Glutamatergic neuron (in vitro differentiated cells): Measurements from ENCODE around the gene TFRC. TPM values are rescaled to one million over a fixed set of nuclear protein-coding genes. Genes with fewer than 3 reads are reported as not detected.

ENCODE experiments used
- DNase-seq: peaks from one replicate; pipeline ENCODE4 v3.0.0; 2022
- H3K27ac Mint-ChIP-seq: one replicate; pipeline ENCODE4 v1.8.0; 2020; ENCODE audit warnings: mild to moderate bottlenecking, mixed read lengths, inconsistent platforms; ENCODE audit not compliant: unreplicated experiment
- H3K27me3 Mint-ChIP-seq: one replicate; pipeline ENCODE4 v1.8.0; 2020; ENCODE audit warnings: mild to moderate bottlenecking, moderate library complexity, mixed read lengths, inconsistent platforms; ENCODE audit not compliant: unreplicated experiment
- H3K36me3 Mint-ChIP-seq: one replicate; pipeline ENCODE4 v1.8.0; 2020; ENCODE audit warnings: mild to moderate bottlenecking, mixed read lengths, inconsistent platforms; ENCODE audit not compliant: unreplicated experiment
- H3K4me1 Mint-ChIP-seq: one replicate; pipeline ENCODE4 v1.8.0; 2020; ENCODE audit warnings: mild to moderate bottlenecking, low read depth, mixed read lengths, inconsistent platforms; ENCODE audit not compliant: unreplicated experiment
- H3K4me3 Mint-ChIP-seq: one replicate; pipeline ENCODE4 v1.8.0; 2020; ENCODE audit warnings: mild to moderate bottlenecking, mixed read lengths, inconsistent platforms; ENCODE audit not compliant: unreplicated experiment
- H3K9me3 Mint-ChIP-seq: one replicate; pipeline ENCODE4 v1.8.0; 2020; ENCODE audit warnings: mild to moderate bottlenecking, moderate library complexity, mixed read lengths, inconsistent platforms; ENCODE audit not compliant: unreplicated experiment
- total RNA-seq: library from RNA; stranded (reverse); fragmentation: NEBNext Ultra II Directional; extraction: Animal tissue kit (Norgen Biotek cat#: 25700); gene quantifications from one replicate; pipeline ENCODE4 v1.2.1, GENCODE V29; 2021; ENCODE audit not compliant: unreplicated experiment
- TF ChIP-seq, protein P1 (sequence below): fragments of 200-600 bp; sonication (generic); IDR thresholded peaks from one replicate; pipeline ENCODE4 v1.5.0; 2021; ENCODE audit not compliant: partially characterized antibody, unreplicated experiment

TFRC gene
- total RNA-seq, 1 donor from 2014 or later: 35.8 TPM

DNA sequence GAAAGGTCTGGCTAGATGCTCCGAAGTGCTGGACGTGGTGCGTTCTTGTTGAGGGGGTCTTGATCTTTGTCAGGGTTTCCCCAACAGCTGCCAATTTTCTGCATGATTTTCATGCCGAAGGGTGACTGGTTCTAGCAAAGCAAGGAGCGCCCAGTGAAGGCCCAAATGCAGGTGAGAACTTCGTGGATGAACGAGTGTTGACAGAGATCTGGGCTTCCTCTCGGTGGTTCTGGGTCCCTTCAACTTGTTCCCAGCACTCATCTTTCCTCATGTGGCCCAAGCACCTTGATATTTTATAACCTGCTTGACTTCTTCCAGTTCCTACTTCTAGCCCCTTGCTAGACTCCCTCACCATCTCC lies 40.8 kb upstream of the TFRC start:
- H3K4me1 Mint-ChIP-seq: no peaks in the 10 kb centered on the region
- TF ChIP-seq, protein P1, sequence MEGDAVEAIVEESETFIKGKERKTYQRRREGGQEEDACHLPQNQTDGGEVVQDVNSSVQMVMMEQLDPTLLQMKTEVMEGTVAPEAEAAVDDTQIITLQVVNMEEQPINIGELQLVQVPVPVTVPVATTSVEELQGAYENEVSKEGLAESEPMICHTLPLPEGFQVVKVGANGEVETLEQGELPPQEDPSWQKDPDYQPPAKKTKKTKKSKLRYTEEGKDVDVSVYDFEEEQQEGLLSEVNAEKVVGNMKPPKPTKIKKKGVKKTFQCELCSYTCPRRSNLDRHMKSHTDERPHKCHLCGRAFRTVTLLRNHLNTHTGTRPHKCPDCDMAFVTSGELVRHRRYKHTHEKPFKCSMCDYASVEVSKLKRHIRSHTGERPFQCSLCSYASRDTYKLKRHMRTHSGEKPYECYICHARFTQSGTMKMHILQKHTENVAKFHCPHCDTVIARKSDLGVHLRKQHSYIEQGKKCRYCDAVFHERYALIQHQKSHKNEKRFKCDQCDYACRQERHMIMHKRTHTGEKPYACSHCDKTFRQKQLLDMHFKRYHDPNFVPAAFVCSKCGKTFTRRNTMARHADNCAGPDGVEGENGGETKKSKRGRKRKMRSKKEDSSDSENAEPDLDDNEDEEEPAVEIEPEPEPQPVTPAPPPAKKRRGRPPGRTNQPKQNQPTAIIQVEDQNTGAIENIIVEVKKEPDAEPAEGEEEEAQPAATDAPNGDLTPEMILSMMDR: no peak
- no peak for DNase-seq
- H3K27ac Mint-ChIP-seq: no peak overlapping the region
- H3K27me3 Mint-ChIP-seq: peaks cover 3% of the 10 kb centered on the region
- H3K36me3 Mint-ChIP-seq: no peaks in the 10 kb centered on the region
- H3K4me3 Mint-ChIP-seq: no peak overlapping the region
- H3K9me3 Mint-ChIP-seq: peaks cover 2% of the 10 kb centered on the region

DNA sequence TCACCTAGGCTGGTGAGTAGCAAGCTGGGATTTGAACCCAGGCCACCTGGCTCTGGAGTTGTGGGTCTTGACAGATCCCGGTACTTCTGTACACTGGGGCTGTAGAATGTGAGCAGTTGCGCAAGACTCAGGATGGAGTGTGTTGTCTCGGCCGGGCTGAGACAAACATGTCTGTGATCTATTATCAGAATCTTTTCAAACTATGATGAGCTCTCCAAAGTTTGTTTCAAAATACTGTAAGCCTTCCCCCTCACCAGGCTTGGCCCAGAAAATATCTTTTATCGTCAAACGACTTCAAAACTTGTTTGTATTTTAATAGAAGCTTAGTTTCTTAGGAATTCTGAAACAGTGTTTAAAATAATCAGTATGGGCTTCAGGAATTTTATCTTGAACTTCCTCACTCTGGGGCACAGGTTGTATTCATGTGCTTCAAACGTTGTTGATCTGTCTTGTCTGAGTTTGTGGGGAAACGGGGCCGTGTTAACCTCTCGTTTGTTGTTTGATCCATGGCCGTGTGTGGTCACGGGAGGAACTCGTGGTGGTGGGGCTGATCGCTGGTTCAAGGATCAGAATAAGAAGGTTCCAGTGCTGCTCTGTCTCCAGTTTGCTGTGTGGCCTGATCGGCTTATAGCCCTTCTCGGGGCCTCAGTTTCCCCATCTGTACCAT lies 40.3 kb upstream of the TFRC start:
- no peak overlapping the region for H3K4me3 Mint-ChIP-seq
- H3K36me3 Mint-ChIP-seq: no peaks in the 10 kb centered on the region
- H3K4me1 Mint-ChIP-seq: no peaks in the 10 kb centered on the region
- peaks cover 3% of the 10 kb centered on the region for H3K27me3 Mint-ChIP-seq
- no peak for DNase-seq
- TF ChIP-seq, protein P1: no peak
- H3K9me3 Mint-ChIP-seq: peaks cover 2% of the 10 kb centered on the region
- H3K27ac Mint-ChIP-seq: no peak overlapping the region

DNA sequence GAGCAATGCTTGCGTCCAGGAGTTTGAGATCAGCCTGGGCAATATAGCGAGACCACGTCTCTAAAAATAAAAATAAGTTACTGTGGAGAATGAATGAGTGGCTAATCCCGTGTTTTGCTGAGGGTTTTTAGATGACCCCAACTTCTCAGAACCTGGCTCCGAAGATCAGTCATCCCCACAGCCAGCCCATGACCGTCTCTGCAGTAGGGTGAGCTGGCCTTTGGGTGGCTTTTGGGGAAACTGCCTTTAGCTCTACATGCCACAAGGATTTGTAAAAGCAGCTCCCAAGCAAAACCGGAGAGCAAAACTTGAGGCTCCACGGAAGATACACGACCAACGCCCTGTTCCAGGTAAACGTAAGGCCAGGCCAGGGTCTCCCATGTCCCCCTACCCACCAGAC lies 39.2 kb upstream of the TFRC start:
- H3K4me3 Mint-ChIP-seq: no peak overlapping the region
- no peaks in the 10 kb centered on the region for H3K36me3 Mint-ChIP-seq
- H3K9me3 Mint-ChIP-seq: no peaks in the 10 kb centered on the region
- TF ChIP-seq, protein P1: no peak
- DNase-seq: no peak
- H3K27ac Mint-ChIP-seq: no peak overlapping the region
- peaks cover 3% of the 10 kb centered on the region for H3K27me3 Mint-ChIP-seq
- H3K4me1 Mint-ChIP-seq: no peaks in the 10 kb centered on the region

DNA sequence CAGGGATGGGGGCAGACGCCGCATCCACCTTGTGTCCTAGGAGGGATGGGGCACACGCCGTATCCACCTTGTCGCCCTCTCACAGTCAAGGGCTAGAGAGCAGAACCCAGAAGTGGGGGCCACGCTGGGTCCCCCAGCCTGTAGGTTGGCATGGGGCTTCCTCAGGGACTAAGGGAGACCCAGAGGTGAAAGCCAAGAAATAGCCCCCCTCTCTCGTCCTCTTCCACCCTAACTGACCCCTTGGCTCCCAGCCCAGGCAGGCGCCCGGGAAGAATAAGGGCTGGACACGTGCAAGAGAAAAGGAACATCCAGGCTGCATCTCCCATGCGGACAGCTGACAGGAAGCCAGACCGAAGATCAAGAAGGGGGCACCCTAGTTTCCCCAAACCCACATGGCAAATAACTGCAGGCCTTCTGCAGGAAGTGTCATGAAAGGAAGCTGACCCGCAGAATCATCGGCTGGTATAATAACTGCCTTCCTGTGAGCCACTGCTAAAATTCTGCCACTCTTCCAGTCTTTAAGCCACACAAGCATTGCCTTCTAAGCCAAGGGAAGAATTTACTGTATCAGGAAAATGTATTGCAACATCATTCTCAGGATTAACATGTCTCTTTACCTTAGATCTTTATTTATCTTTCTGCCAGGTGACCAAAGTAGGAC lies 38.5 kb upstream of the TFRC start:
- Mint-ChIP-seq H3K27ac (no peak overlapping the region), H3K27me3 (peaks cover 3% of the 10 kb centered on the region), H3K9me3 (no peaks in the 10 kb centered on the region), H3K4me3 (no peak overlapping the region), H3K4me1 (no peaks in the 10 kb centered on the region), H3K36me3 (no peaks in the 10 kb centered on the region)
- TF ChIP-seq, protein P1: no peak
- no peak for DNase-seq

DNA sequence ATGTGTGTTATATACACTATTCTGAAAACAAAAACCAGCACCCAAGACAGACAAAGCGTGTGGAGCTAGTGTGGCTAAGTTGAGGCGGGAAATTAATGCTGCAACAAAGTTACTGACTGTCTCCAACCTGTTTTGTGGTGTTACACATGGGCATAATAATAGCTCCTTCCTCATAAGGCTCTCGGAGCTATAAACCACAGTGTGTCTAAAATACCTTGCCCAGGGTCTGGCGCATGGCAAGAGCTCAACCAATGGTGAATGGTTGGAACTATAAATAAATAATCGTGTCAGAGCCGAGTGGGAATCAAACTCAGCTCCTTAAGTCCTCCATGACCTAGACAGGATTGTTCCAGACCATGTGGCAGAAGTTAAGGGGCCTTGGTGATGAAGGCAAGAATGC lies 35.9 kb upstream of the TFRC start:
- Mint-ChIP-seq H3K4me3 (no peak overlapping the region), H3K27me3 (peaks cover 2% of the 10 kb centered on the region), H3K27ac (no peak overlapping the region), H3K36me3 (no peaks in the 10 kb centered on the region), H3K9me3 (no peaks in the 10 kb centered on the region), H3K4me1 (no peaks in the 10 kb centered on the region)
- TF ChIP-seq, protein P1: no peak
- DNase-seq: no peak
